ENCODE measurements around the gene RPS15A.
"Not testable (repeated sequence)": the region's sequence is repeated elsewhere in the genome, so short reads cannot be mapped to it uniquely, and the experiment has no call there.

DNA sequence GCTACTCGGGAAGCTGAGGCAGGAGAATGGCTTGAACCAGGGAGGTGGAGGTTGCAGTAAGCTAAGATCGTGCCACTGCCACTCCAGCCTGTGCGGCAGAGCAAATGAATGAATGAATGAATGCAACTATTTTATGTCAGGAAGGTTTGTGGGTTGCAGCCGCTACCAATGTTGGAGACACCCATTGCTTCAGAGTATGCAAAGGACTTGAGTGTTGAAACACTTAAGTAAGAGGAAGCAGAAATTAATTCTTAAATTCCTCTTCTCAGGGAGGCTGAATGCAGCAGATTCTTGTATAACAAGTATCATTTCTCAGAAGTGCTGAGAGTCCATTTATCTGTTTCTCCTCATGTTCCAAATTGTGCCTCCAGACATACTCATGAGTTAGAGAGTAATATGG, 15.5 kb downstream of the RPS15A start:
- not testable (repeated sequence) for TF ChIP-seq EZH2phosphoT487 (IDR thresholded peaks at IDR 0.05; ENCODE audit: insufficient read depth, low read depth); EZH2 (IDR thresholded peaks at IDR 0.05; ENCODE audit: insufficient read depth, poor library complexity, severe bottlenecking)
